ENCODE data around the gene AMN.

AMN gene

GRCh38 chr14:102930138-102930752 is 7.8 kb downstream of the AMN start:
- DNase-seq: no peak

GRCh38 chr14:102930753-102931579 is 8.5 kb downstream of the AMN start:
- no peak for DNase-seq

DNA sequence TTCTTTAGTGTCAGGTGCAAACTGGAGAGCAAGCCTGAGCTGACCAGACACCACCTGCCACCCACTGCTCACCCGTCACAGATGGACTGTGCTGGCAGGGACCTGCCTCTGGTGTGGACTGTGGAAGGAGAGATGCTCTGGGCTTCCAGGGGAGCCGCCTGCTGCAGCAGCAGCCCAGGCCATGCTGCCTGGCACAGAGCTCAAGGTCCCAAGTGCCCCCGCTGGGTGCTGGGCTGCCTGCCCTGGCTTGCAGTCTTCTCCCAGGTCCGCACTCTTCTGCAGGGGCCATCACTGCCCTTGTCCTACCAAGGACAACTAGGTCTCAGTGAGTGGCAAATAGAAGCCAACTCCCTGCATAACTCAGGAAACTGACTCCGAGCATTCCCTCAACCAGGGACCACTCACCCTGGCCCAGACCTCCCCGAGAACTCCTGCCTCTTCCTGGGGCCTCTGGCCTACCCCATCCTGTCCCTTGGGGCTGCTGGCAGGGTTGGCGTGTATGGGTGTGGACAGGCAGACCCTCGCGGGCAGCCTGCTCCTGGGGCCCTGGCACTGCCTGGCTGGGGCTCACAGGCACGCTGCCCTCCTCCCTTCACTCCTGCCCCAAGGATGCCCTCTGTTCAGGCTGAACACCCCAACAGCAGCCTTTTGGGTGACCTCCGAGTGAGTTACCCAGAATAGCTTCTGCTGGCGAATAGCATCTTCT is 9.3 kb downstream of the AMN start:
- DNase-seq: no peak

DNA sequence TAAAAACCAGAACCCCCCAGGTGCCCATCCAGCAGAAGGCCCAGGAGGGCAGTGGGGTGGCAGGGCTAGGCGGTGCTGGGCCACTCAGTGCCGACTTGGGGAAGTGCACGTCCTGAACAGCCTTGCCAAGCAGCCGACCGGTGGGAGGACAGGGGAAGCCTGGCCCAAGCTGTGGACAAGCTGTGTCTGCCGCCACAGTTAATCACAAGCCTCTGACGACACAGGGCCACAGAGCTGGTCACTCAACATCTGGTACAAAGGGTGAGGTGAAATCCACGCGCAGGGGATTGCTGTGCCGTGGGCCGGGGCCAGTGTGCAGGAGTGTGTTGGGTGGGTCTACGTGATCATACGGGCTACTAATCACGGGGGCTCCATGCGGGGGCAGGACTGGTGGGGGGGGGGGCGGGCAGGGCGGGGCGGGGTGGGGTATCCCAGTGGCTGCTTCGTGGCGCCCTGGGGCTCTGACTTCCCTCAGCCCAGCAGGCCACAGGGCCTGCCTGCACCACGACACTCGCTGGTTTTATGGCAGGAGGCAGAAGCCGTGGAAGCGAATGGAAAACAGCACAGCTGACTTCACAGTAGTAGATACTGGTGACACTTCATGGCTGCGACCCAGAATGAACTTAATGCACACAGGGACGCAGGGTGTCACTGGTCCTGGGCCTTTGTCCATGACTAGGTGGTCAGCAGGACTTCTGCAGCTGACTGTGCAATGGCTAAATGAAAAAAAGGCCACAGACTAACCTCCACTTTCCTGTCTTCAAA is 10.2 kb downstream of the AMN start:
- no peak for DNase-seq

GRCh38 chr14:102933618-102934231 is 11.3 kb downstream of the AMN start:
- no peak for DNase-seq

DNA sequence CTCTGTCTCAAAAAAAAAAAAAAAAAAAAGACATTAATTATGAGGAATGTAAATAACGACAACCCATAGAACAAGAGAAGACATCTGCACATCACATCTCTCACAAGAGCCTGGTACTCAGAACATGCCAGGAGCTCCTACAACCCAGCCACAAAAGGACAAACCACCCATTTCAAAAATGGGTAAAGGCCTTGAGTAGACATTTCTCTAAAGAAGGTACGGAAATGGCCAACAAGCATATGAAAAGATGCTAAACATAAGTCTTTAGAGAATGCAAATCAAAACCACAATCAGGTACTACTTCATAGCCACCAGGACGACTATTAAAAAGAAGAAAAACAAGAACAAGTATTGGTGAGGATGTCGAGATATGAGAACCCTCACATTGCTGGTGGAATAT is 13.3 kb downstream of the AMN start:
- no peak for DNase-seq

DNA sequence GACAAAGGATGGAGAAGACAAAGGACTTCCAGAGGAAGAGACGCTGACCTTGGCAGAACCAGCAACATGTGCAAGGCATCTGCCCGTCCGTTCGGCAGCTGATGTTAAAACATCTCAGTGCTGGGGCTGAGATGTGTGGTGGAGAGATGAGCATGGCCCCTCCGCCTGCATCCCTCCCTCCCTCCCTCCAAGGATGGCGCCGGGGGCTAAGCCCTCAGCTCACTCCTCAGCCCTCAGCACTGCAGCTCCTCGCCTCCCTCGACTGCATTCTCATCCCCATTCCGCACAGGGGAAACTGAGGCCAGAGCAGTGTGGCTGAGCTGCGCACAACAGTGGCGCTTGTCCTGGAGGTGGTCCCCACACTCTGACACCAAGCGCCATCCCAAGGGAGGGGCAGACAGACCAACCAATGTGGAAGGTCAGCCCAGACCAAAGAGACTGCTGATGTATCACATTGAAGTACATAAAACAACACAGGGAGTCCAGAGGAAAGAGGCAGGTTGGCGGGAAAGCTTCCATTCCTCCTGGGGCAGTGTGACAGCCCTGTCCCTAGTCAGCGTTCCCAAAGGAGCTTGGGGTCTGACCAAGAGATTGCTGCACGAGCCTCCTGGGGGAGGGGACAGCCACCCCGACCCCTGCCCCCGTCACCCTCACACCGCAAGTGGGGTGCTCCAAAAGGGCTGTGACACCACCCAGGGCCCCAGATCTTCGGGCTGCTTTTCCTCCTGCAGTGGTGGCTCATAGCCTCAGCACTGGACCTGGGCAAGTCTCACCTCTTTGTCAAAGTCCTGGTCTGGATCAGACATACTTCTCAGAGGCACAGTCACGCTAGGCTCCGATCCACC is 15.1 kb downstream of the AMN start:
- DNase-seq: no peak

- DNase-seq: no peak
These were observed 15.7 kb downstream of the AMN start for GRCh38 chr14:102938191-102938590.

- no peak for DNase-seq
These were observed 16.9 kb downstream of the AMN start for GRCh38 chr14:102939329-102939728.

DNA sequence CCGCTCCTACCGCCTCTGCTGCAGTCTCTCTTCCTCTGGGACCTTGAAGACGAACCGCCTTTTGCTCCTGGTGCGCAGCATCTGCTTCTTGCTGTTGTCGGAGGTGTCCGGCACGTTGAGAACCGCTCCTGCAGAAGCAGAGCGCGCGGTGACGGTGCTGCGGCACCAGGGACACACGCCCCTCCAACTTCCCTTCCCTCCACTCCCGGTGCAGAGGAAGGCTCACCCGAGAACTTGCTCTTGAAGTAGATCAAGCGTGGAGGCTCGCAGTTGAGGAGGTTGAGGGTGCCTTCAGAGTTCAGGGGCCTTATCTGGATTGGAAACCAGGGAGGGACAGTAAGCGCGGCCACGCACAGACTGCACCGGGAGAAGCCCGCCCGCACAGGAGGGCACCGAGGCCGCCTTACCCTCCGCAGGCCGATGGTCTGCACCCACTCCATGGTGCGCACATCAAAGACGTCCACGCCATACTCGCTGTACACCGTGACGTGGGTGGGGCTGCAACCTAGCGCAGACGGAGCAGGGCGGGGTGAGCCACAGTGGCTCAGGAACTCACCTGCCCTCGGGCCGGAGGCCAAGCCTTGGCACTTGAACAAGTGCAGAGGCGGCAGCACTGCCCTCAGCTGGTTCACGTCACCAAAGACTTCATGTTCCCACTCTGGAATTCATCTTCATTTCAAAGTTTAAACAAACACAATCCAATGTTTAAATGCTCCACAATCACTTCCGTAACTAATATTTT is 17.5 kb downstream of the AMN start:
- DNase-seq: no peak

DNA sequence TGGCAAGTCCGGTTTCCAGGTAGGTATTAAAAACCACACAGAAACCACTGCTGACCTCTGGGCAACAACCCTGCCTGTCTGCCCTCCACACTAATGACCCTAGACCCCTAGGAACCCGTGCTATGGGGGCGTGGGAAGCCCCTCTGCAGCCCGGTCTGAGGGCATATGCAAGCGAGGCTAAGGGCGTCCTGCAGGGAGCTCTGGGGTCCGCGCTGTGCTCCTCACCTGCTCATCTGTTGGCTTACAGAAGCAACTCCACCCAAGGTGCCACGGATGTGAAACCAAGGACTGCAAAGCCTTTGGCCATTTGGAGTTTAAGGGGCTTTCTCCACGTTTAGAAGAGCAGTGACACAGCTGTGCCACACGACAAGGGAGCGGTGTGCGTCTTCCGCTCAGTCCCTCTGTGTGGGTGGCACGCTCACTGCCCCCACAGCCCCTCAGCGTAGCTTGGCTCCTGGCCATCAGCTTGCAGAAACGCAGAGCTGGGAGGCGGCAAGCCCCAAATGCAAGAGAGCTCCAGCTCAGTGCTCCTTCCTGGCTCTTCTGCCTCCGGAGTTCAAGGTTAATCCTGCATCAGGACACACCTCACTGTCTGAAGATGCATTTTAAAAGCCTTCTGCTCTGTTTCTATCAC is 18.4 kb downstream of the AMN start:
- no peak for DNase-seq

DNA sequence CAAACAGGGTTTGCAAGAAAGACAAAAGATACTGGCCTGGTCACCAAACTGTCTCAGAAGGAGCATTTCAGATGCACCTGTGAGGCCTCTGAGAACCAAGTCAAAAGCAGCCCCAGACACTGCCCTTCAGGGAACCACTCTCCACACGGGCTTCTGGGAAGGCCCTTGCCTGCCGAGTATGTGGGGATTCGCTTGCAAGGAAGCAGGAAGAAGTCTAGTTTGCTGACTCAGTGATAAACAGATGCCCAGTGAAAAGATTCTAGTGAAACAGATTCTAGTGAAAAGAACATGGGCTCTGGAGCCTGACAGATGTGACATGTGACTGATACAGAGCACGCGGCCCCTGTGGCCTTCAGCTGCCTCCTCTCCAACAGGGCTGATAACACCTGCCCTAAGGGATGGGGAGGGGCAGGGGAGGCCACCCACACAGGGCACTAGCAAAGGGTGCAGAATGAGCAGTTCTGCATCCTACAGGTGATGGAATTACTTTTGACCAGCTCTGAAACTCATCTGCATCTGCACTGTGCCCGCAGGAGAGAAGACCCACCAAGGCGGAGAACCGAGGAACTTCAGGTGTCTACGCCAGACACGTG is 19.1 kb downstream of the AMN start:
- DNase-seq: no peak

GRCh38 chr14:102942069-102942468 is 19.6 kb downstream of the AMN start:
- DNase-seq: no peak

GRCh38 chr14:102943454-102943853 is 21.0 kb downstream of the AMN start:
- DNase-seq: no peak

DNA sequence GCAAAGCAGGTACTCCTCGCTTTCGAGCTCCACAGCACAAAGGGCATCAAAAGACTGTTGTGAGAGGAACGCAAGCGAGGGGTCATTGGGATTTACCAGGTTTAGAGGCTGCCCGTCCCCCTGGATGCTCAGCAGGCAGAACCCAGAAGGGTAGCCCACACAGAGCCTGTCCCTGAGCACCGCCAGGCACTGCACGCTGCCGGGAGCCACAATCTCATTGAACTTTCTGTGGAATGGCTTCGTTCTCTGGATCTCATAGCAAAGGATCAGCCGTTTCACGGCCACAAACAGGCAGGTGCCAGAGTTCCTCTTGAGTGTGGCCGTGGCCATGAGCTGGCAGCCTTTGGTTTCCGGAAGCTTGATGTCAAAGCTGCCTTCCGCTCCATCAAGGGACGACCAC is 21.5 kb downstream of the AMN start:
- DNase-seq: no peak

DNA sequence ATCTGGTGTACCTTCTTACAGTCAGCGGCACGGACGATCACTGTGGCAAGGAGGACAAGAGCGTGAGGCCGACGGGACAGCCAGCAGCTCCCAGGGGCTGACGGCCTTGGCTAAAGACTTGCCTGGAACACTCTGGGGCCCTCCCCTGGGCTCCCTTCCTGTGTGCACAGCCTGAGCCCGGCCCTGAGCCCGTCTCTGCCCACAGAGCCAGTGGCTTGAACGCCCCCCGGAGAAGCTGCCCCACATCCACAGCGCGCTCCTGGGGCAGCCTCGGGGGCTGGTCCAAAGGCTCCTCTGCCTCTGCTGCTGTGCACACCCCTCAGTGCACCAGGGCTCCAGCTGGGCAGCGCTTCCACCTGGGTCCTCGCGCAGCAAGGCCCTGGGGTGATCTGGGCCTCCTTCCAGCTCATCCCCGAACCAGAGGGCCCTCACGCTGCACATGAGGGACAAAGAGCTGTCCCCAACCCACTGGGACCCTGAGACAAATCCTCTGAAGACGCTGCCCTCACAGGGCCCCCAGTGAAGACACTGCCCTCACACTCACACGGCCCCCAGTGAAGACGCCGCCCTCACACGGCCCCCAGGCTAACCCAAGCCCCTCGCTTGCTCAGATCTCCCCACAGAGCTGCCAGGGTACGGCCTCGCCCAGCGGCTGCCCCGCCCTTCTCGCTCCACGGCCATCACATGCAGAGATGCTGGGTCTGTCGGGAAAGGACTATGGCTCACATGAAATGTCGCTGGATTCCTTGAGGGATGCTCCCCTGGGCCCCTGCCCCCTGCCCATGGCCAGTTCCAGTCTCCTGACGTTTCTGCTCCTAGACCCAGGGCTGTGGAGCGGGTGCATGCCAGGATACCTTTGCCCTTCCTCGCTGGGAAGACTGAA is 22.2 kb downstream of the AMN start:
- no peak for DNase-seq

DNA sequence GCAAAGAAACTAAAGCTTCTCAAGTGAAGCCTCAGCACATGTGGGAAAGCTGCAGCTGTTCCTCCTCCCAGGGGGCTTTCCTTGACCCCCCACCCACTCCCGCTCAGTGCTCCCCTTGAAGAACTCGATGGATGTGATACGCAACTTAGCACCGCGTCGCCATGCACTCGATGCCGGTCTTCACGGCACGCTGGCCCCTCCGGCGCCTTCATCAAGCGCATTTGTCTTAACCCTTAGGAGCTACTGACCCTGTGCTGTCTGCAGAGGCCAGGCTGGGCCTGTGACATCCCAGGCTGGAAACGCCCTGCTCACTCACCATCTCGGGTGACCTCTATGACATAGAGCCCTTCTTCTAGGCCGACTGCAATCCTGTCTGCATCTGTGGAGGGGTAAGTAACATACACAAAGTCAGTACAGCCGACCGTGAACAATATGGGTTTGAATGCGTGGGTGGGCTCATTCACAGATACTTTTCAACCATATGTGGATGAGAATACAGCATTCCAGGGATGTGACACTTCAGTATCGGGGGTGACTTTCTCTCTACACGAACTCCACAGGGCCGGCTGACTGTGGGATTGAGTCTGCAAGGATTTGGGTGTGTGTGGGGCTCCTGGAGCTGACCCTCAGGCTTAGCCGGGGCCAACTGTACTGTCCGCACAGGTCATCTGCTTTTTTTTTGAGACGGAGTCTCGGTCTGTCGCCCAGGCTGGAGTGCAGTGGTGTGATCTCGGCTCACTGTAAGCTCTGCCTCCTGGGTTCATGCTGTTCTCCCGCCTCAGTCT is 23.1 kb downstream of the AMN start:
- no peak for DNase-seq

All from AML-193 (cell line).